ENCODE data around the gene FGFR1OP2.

- TF ChIP-seq CTCF (IDR thresholded peaks at IDR 0.05) (no peak), POLR2A (IDR thresholded peaks at IDR 0.05) (no peak)
Measured at GRCh38 chr12:26991826-26992225, 53.6 kb downstream of the FGFR1OP2 start.

All from stomach (tissue), 4 donors.